Activated naive CD8-positive, alpha-beta T cell treated with anti-CD3 and anti-CD28 coated beads for 36 hours (primary cell): ENCODE data around the gene PSD2. TPM values are rescaled to one million over a fixed set of nuclear protein-coding genes. Genes with fewer than 3 reads are reported as not detected.

Experiments used
- DNase-seq: peaks from one replicate; pipeline ENCODE4 v3.0.0; 2021
- H3K27ac Mint-ChIP-seq: one replicate; pipeline ENCODE4 v1.8.0; 2022; ENCODE audit warnings: mild to moderate bottlenecking, moderate library complexity, mixed read lengths
- H3K27me3 Mint-ChIP-seq: one replicate; pipeline ENCODE4 v1.8.0; 2022; ENCODE audit warnings: mild to moderate bottlenecking, mixed read lengths
- H3K36me3 Mint-ChIP-seq: one replicate; pipeline ENCODE4 v1.8.0; 2021; ENCODE audit warnings: mild to moderate bottlenecking, mixed read lengths
- H3K4me1 Mint-ChIP-seq: one replicate; pipeline ENCODE4 v1.8.0; 2021; ENCODE audit warnings: mixed read lengths
- H3K4me3 Mint-ChIP-seq: one replicate; pipeline ENCODE4 v1.8.0; 2022; ENCODE audit warnings: mild to moderate bottlenecking, moderate library complexity, mixed read lengths
- H3K9me3 Mint-ChIP-seq: one replicate; pipeline ENCODE4 v1.8.0; 2022; ENCODE audit warnings: mixed read lengths
- total RNA-seq, 2 experiments: library from RNA; stranded (reverse); gene quantifications; one replicate each; pipeline ENCODE4 v1.2.3, GENCODE V29; 2021

PSD2 gene
- not detected for total RNA-seq

DNA sequence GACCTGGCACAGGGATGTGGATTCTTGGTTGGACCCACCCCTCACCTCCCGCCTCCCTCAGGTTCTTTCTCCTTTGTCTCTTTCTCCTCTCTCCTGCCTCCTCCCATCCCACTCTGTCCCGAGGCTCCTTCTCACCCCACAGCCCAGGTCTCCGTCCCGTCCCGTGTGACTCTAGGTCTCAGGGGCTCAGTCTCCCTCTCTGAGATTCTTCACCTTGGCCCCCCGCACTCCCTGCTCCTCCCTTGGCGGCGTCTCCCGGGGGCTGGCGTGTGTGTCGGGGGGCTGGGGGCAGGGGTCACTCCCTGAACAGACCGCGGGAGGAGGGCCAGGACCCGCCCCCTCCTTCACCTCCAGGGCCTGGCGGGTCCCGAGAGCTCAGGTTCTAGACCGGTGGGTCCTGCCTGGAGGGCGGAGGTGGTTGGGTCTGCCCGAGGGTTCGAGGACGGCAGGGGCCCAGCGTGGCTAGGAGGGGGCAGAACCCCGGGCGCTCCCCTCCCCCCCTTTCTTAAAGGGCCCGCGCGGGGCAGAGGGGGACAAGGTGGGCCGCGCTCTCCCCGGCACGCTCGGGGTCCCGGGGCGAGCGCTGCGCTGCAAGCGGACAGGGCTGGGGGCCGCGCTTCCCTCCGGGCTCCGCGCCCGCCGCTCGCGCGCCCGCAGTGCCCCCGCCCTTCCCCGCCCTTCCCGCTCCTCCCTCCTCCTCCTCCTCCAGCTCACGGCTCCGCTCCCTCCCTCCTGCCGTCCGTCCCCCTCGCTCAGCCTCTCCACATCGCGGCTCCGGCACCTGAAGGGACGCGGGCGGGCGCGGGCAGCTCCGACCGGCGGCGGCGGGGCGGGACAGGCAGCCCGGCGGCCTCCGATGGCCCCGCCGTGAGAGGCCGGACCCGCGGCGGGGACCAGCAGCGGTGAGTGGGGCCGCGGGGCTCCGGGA is at the start of gene PSD2:
Gene PSD2 (plus strand): TSS at position 735 of the 928 bp plus-strand sequence. CDS start 13,633 bp downstream, outside the sequence.
- Mint-ChIP-seq H3K4me1 (no peaks in the 10 kb centered on the region), H3K4me3 (no peak within 1 kb of the TSS), H3K27ac (no peak within 1 kb of the TSS), H3K27me3 (peaks cover 56% of the 10 kb centered on the region), H3K9me3 (no peaks in the 10 kb centered on the region), H3K36me3 (no peaks in the 10 kb centered on the region)
- DNase-seq: no peak

DNA sequence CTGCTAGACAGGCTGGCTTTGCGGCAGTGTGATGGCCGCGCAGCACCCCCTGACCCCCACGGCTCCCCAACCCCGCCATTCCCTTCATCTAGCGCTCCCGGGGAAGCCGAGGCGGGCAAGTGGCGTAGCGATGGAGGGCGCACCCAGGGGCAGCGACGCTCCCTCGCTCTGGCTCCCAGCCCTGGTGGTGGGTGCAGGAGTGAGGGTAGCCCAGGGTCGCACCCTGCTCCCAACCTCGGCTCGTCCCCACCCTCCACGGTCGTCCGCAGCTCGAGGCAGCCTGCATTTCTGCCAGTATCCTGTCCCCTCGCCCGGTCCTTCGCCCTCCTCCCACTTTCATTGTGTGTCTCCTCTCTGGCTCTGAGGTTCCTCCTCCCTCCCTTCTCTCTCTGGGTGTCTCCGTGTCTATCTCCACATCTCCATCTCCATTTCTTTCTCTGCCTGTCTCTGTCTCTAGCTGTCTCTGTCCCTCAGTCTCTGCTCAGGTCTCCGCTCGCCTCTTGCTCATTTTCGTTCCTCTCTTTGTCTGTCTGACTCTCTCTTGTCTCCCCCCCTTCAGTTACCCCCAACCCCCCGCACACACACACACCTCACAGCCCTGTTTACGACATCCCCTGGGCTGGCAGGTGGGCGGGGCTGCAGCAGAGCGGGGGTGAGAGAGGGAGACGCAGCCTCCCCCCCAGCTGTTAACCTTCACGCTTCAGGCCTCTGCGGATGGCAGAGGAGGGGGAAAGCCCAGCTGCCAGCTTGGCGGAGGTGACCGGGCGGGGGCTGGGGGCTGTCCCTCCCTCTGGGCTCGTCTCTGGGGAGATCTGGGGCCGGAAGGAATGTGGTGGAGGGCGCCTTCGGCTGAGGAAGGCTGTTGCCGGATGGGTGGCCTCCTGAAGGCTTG is 48.7 kb upstream of the PSD2 start:
- H3K4me3 Mint-ChIP-seq: peak overlapping the region; percentile 75
- H3K4me1 Mint-ChIP-seq: peaks cover 18% of the 10 kb centered on the region
- peaks cover 15% of the 10 kb centered on the region for H3K27me3 Mint-ChIP-seq
- peak overlapping the region; percentile 81 for H3K27ac Mint-ChIP-seq
- H3K9me3 Mint-ChIP-seq: no peaks in the 10 kb centered on the region
- H3K36me3 Mint-ChIP-seq: no peaks in the 10 kb centered on the region
- DNase-seq: peak; percentile 83

DNA sequence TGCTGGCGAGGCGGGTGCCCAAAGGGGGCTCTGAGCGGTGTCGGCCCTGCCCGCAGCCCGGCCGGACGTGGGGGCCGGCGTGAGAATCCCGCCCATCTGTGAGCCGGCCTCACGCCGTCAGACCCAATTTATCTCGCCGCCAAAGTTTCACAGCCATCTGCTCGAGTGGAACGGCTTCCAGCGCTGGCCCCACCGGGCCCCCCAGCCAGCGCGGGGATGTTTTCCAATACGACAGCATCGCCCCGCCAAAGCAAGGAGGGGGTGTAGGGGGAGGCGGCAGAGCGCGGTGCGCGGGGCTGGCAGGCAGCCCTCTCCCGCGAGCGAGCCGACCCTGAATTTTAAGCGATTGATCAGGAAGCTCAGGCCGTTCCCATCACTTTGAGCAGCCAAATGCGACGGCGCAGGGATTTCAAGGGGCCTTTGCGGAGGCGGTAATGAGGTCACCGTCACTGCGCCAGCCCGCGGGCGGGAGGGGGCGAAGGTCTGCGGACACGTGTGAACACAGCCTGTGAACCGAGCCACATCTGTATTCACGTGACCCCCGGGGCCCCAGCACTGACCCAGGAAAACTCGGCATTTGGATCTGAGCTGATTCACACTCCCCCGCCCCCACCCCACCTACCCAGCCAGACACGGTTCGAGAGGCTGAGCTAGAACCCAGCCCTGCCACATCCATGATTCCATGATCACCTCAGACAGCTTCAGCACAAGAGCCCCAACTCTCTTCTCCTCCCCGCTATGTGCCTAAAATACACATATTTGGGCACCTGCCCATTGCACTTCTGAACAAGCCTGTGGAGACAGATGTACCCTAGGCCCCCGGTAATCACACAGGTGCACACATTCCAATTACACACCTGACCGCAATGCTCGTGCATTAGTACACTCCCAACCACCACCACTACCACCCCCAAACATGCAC is 47.8 kb upstream of the PSD2 start:
- Mint-ChIP-seq H3K9me3 (no peaks in the 10 kb centered on the region), H3K4me1 (peaks cover 19% of the 10 kb centered on the region), H3K36me3 (no peaks in the 10 kb centered on the region), H3K27me3 (peaks cover 15% of the 10 kb centered on the region), H3K27ac (peak overlapping the region; percentile 81), H3K4me3 (peak overlapping the region; percentile 75)
- peak; percentile 73 for DNase-seq

GRCh38 chr5:139748505-139748826 is 47.1 kb upstream of the PSD2 start:
- no peak for DNase-seq
- Mint-ChIP-seq H3K9me3 (no peaks in the 10 kb centered on the region), H3K36me3 (no peaks in the 10 kb centered on the region), H3K4me1 (peaks cover 22% of the 10 kb centered on the region), H3K4me3 (peak overlapping the region; percentile 75), H3K27me3 (peaks cover 15% of the 10 kb centered on the region), H3K27ac (peak overlapping the region; percentile 81)

- DNase-seq: no peak
- Mint-ChIP-seq H3K27ac (no peak overlapping the region), H3K4me1 (peaks cover 22% of the 10 kb centered on the region), H3K4me3 (no peak overlapping the region), H3K36me3 (no peaks in the 10 kb centered on the region), H3K27me3 (peaks cover 15% of the 10 kb centered on the region), H3K9me3 (no peaks in the 10 kb centered on the region)
These were observed 46.4 kb upstream of the PSD2 start for GRCh38 chr5:139749242-139749641.

- Mint-ChIP-seq H3K36me3 (no peaks in the 10 kb centered on the region), H3K4me1 (peaks cover 21% of the 10 kb centered on the region), H3K9me3 (no peaks in the 10 kb centered on the region), H3K4me3 (no peak overlapping the region), H3K27me3 (peaks cover 29% of the 10 kb centered on the region), H3K27ac (no peak overlapping the region)
- DNase-seq: no peak
These were observed 44.4 kb upstream of the PSD2 start for GRCh38 chr5:139751236-139751635.

DNA sequence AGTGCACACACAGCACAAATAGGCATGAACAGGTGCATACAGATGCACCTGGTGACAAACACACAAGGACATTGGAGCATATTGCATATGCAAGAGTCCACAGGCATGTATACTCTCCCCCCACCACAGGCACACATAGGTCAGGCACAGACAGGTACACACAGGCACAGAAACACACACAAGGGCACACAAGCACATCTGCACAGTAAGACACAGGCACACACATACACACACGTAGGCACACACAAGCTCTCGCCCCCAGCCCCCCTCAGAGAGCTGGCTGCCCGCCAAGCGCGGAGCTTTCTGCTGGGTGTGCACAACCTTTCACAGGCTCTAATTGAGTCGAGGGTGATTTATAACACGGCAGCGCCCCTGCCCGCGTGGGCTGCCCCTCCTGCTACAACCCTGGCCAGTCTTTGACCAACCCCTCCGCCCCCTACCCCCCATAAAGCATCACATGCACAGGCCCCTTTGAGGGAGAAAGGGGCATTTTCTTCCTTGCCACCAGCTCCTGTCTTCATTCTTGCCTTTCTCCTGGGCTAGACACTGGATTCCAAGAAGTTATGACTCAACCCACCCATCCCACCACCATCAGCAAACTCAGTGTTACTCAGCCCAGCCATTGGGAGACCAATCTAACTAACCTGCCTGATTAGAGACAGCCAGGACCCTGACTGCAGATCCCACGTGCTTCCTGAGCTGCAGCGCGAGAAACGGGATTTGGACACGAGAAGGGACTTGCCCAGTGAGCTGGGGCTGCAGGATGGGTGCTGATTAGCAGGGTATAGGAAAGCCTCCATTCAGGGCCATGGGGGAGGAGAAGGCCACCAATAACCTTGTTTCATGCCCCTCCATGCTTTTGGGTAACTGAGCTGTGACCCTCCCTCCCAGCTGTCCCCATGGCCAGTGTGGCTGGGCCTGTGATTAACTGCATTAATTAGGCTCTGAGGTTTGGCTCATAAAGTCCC is 42.8 kb upstream of the PSD2 start:
- no peaks in the 10 kb centered on the region for H3K9me3 Mint-ChIP-seq
- DNase-seq: no peak
- H3K27ac Mint-ChIP-seq: no peak overlapping the region
- H3K4me1 Mint-ChIP-seq: peaks cover 17% of the 10 kb centered on the region
- H3K27me3 Mint-ChIP-seq: peaks cover 35% of the 10 kb centered on the region
- H3K36me3 Mint-ChIP-seq: no peaks in the 10 kb centered on the region
- H3K4me3 Mint-ChIP-seq: no peak overlapping the region

- Mint-ChIP-seq H3K4me3 (peak overlapping the region; percentile 14), H3K36me3 (no peaks in the 10 kb centered on the region), H3K9me3 (no peaks in the 10 kb centered on the region), H3K4me1 (peaks cover 15% of the 10 kb centered on the region), H3K27me3 (peaks cover 24% of the 10 kb centered on the region), H3K27ac (no peak overlapping the region)
- peak; percentile 32 for DNase-seq
These were observed 39.5 kb upstream of the PSD2 start for GRCh38 chr5:139755892-139756671.

- H3K4me1 Mint-ChIP-seq: peaks cover 15% of the 10 kb centered on the region
- no peaks in the 10 kb centered on the region for H3K9me3 Mint-ChIP-seq
- no peak overlapping the region for H3K27ac Mint-ChIP-seq
- no peak for DNase-seq
- H3K4me3 Mint-ChIP-seq: no peak overlapping the region
- no peaks in the 10 kb centered on the region for H3K36me3 Mint-ChIP-seq
- peaks cover 24% of the 10 kb centered on the region for H3K27me3 Mint-ChIP-seq
These were observed 38.6 kb upstream of the PSD2 start for GRCh38 chr5:139756971-139757370.

DNA sequence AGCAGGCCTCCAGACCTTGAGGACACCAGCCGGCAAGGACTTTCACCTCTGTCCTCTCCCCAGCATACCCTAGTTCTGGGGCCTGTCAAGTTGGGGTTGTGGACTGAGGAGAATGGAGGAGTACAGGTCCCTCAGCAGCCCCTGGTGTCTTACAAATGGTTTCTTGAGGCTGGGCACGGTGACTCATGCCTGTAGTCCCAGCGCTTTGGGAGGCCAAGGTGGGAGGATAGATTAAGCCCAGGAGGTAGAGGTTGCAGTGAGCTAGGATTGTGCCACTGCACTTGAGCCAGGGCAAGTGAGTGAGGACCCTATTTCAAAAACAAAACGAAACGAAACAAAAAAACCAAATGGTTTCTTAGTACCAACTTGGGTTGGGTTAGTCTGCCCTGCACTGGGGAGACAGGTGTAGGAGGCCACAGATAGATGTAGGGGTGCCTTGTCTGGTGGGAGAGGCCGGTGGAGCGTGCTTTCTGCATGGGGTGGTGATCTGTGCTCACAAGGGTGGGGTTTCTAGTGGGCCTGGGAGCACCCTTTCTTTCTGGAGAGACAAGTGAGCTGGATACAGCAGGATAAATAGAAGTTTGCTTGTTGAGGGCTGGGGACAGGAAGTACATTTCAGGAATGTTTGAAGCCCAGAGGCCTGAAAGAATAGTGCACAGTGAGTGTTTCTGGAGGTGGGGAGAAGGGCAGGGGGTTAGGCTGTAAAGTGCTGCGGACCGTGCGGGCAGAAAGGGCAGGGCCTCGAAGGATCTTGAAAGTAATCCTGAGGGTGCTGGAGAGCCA is 37.7 kb upstream of the PSD2 start:
- Mint-ChIP-seq H3K36me3 (no peaks in the 10 kb centered on the region), H3K27ac (no peak overlapping the region), H3K27me3 (peaks cover 33% of the 10 kb centered on the region), H3K4me1 (peaks cover 13% of the 10 kb centered on the region), H3K4me3 (no peak overlapping the region), H3K9me3 (no peaks in the 10 kb centered on the region)
- DNase-seq: no peak

DNA sequence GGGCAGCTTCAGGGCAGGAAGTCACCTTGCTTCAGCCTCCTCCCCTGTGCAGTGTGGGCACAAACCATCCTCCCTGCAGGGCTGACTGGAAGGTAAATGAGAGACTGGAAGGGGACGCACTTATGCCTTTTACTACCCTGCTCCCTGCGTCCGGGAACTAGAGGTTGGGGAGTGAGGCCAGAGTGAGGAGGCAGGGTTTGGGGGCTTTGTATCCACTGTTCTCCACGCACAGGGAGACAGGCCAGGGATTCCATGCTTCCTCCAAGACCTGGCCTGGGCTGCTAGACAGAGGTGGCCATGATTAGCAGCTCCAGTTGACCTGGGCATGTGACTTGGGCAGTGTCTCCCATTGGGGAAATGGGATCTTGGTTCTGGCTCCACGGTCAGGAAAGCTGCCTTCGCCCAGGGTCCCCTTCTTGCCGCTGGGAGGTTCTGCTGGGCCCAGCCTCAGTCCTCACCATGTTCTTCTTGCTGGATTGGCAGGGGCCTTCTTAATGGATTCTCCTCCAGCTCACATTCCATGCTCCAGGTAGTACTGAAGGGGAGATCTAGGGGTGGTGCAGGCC is 37.0 kb upstream of the PSD2 start:
- H3K27ac Mint-ChIP-seq: no peak overlapping the region
- no peak overlapping the region for H3K4me3 Mint-ChIP-seq

GRCh38 chr5:139759219-139759721 is 36.3 kb upstream of the PSD2 start:
- H3K4me1 Mint-ChIP-seq: peaks cover 11% of the 10 kb centered on the region
- H3K36me3 Mint-ChIP-seq: no peaks in the 10 kb centered on the region
- H3K27me3 Mint-ChIP-seq: peaks cover 47% of the 10 kb centered on the region
- H3K27ac Mint-ChIP-seq: no peak overlapping the region
- H3K9me3 Mint-ChIP-seq: no peaks in the 10 kb centered on the region
- no peak overlapping the region for H3K4me3 Mint-ChIP-seq
- DNase-seq: no peak

More for the DNA sequence above, 37.0 kb upstream of the PSD2 start:
- H3K36me3 Mint-ChIP-seq: no peaks in the 10 kb centered on the region
- DNase-seq: no peak
- H3K9me3 Mint-ChIP-seq: no peaks in the 10 kb centered on the region
- peaks cover 40% of the 10 kb centered on the region for H3K27me3 Mint-ChIP-seq
- peaks cover 11% of the 10 kb centered on the region for H3K4me1 Mint-ChIP-seq
